NCI-H82 treated with DMSO at 0.1 percent for 48 hours (cell line): ENCODE data around the gene PLXNA2.

ENCODE experiments used
- DNase-seq: peaks from one replicate; lab custom pipeline; 2025; ENCODE audit not compliant: unreplicated experiment; lab: John Stamatoyannopoulos, UW

Gene PLXNA2

GRCh38 chr1:208225954-208226937 is 17.9 kb downstream of the PLXNA2 start:
- DNase-seq = no peak

GRCh38 chr1:208224192-208224713 is 19.9 kb downstream of the PLXNA2 start:
- no peak for DNase-seq

DNA sequence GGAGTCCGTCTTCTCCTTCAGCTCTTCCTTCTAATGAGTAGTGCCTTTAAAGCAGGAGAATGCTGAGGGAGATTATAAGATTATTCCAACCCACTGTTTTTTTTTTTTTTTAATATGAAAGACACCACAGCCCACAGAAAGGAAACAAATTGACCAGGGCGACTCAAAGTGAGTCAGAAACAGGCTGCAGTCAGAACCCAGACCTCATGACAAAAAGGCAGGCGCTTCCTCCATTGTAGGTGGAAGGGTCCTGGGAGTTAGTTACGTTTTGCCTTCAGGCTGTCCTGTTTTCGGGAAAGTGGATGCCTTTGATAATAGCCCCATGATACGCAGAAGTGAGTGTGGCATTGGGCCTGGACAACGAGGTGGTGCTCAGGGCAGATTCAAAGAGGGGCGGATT is 21.0 kb downstream of the PLXNA2 start:
- no peak for DNase-seq

- DNase-seq = no peak
Measured at GRCh38 chr1:208222376-208223126, 21.6 kb downstream of the PLXNA2 start.

DNA sequence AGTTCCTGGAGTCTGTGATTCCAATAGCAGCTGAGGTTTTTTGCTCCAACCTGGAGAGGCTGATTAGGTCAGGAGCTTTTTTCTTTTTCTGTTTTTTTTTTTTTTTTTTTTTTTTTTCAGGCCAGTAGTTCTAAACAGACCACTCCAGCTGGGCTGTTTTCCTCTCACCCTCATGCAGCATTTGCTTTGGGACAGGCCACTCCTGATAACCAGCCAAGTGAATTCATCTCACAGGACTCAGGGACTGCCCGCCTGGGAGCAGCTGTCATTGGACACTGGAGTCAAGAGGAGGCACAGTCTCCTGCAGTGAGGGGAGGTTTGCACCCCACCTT is 22.9 kb downstream of the PLXNA2 start:
- DNase-seq = no peak

DNA sequence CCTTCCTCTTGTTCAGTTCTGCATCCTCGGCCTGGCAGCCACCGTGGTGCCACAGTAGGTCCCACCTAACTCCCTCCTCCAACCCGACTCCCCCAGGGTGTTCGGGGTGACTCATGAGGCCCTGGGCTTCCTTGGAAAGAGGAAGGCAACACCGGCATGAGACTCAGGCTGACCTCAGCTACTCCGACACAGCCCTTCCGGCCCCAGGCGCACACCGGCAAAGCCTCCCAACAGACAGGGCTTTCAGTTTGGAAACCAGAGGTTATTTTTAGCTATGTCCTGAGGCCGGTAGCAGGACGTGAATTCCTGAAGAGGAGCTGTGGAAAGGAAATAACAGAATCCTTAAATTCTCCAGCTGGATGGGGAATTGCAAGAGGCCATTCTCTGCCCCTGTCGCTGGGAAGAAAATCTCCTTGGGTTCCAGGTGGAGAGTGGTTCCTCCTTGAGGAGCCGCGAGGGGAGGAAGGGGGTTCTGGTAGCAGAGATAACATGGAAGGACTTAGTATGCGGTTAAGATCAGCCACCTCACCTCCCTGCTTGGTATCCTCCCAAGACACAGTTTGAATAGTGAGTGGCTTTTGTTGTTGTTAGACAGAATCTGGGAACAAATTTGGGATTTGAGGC is 24.4 kb downstream of the PLXNA2 start:
- DNase-seq = no peak

- DNase-seq = no peak
Measured at GRCh38 chr1:208219098-208219658, 25.0 kb downstream of the PLXNA2 start.

DNA sequence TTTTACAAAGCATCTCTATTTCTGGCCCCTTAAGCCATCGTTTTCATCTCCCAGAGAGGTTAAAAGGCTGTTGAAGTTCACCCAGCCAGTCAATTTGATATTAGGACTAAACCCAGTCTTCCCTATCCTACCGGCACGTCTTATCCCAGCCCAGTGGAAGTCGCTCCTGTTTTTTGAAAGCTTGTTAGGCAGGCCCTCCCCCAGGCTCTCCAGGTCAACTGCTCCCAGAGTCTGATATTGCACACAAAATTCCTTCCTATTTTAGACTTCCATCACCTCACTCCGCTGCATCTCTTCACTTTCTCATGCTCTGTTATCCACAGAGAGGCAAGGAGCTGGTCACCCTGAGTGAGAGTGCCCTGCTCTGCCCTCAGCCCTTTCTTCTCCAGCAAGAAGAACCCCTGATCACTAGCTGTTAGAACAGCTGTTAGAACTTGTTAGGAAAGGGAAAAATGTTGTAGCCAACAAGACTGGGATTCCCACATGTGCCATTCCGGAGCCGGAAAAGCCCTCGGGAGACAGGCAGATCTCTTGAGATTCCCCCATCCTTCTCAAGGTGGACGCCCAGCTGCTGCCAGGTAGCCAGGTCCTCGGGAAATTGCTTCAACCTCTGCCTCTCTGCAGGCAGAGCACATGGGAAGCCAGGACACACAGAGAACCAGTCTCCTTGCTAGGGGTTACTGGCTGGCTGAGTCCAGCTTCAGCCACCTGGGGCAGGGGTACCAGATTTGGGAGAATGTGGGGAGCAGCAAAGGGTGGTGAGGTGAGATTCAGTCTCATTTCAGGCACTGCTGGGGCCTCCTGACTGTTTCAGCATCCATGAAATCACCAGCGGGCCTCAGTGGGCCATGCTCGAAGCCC is 25.7 kb downstream of the PLXNA2 start:
- no peak for DNase-seq

GRCh38 chr1:208217781-208218180 is 26.4 kb downstream of the PLXNA2 start:
- no peak for DNase-seq

GRCh38 chr1:208216806-208217205 is 27.4 kb downstream of the PLXNA2 start:
- DNase-seq = no peak

DNA sequence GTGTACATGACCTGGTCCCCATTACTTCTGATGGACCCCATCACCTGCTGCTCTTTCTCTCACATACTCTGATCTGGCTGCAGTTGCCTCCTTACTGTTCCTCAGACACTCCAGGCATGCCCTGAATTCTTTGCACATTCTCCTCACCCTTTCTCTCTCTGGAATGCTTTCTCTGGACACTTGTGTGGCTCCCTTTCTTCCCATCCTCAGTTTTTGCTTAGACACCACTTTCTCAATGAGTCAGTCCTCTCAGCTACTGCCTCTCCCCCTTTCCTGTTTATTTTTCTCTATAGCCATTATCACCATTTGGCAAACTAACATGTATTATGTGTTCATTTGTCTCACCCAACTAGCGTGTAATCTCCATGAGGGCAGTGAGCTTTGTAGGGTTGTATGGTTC is 28.1 kb downstream of the PLXNA2 start:
- no peak for DNase-seq

DNA sequence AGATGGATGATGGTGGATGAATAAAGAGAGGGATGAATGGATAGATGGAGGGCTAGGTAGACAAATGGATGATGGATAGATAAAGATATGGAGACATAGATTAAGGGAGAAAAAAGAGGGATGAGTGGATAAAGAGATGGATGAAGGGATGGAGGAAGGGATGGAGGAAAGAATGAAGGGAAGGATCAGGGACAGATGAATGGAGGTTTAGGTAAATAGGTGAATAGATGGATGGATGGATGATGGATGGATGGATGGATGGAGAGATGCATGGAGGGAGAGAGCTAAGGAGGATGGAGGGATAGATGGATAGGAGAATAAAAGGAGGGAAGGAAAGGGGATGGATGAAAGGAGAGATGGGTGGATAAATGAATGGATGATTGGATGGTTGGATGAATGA is 28.8 kb downstream of the PLXNA2 start:
- DNase-seq = no peak

GRCh38 chr1:208213786-208214185 is 30.4 kb downstream of the PLXNA2 start:
- DNase-seq = no peak

DNA sequence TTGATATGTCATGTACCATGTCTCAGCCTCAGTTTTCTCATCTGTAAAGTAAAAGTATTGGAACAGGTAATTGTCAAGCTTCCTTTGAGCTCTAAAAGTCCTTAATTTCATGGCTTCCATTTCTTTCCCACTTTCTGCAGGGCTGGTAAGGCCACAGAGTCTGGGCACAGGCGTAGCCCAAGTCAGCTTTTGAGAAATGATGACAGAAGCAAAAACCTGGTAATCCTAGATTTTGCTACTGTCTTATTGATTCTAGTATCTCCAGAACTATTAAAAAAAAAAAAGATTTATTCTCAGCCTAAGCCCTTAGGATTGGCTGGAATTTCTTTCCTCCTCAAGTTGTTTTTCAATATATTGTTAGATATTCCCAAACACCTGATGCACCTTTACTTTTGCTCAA is 31.3 kb downstream of the PLXNA2 start:
- no peak for DNase-seq

- DNase-seq = no peak
Measured at GRCh38 chr1:208211921-208212843, 32.0 kb downstream of the PLXNA2 start.

GRCh38 chr1:208209896-208210589 is 34.1 kb downstream of the PLXNA2 start:
- no peak for DNase-seq

DNA sequence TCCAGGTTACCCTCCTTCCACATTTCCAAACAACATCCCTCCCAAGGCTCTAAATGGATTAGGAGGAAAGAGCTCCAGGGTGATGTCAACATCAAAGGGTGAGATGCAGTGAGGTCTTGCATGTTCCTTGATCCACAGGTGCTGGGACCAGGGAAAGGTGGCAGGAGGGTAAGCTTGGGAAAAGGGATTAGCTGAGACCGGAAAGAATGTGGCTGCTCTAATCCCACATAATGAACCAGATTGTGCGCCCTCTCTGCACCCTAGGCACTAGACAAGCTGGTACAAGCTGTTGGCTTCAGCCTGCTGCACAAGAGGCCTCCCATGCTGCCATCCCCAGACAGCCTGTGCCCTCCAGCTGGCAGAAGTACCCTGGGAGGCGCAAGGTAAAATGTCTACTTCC is 34.9 kb downstream of the PLXNA2 start:
- DNase-seq = peak; percentile 93

DNA sequence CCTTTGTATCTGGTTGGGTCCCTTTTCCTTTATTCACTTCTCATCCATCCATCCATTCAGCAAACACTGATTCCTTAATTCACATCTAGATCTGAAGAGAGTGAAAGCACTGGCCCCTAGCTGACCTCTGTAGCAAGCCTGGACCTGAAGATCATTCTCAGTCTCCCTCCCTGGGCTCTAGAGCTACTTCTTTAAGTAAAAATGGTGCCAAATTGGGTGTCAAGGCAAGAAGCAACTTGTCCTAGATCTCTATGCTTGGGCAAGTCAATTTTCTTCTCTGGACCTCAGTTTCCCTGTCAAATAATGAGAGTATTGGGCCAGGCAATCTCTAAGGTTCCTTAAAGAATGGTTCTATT is 36.1 kb downstream of the PLXNA2 start:
- DNase-seq = no peak
